ENCODE results near the gene ADARB1.

The ADARB1 gene

DNA sequence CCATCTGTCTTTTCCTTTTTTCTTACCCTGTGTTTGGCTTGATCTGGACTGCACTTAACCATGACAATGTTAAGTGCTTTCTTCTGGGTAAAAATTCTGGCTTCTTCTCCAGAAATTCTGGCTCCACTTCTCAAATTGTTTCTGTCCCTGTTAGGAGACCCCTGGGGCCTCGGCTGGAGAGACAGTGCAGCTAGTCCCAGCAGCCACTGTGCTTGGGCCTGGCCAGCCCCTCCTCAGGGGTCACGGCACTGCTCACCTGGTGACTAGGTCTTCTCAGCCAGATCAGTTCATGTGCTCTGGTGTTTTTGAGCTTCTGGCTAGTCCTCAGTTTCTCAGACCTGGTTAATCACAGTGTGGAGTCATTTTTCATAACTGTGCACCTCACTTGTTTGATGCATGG, 72.4 kb downstream of the ADARB1 start:
- DNase-seq = no peak

DNA sequence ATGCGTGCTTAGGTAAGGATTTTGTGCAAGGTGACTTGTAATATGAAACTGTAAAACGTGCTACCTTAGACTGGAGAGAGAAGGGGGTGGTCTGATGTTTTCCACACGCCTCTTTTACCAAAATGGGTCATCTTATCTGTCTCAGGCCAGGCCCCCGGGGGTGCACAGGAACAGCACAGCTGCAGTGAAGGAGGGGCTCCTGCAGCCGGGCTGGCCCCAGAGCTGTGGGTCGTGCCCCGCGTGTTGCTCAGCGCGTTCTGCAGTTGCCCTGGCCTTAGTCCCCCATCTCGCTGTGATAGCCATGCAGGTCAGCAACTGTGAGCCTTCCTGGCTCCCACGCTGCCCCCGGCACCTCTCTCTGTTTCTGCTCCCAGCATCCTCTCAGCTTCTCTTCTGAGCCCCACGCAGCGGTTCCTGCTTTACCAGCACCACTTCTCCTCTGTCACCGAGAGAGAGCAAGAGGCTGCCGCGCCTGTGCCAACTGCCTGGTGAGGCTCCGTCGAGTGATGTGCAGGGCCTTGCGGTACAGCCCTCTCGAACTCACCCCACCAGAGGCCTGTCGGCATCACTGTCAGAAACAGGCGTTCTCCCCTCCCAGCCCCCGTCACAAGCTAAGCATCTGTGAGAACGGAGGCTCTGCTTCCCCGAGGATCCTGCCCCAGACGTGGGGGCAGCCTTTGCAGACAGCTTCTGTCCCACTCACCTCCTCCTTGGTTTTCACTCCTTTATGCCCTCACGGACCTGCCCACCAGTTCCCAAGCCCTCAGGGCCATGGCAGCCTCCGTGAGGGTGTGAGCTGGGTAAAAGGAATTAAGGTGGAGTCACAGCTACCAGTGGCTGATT, 73.3 kb downstream of the ADARB1 start:
- no peak for DNase-seq

DNA sequence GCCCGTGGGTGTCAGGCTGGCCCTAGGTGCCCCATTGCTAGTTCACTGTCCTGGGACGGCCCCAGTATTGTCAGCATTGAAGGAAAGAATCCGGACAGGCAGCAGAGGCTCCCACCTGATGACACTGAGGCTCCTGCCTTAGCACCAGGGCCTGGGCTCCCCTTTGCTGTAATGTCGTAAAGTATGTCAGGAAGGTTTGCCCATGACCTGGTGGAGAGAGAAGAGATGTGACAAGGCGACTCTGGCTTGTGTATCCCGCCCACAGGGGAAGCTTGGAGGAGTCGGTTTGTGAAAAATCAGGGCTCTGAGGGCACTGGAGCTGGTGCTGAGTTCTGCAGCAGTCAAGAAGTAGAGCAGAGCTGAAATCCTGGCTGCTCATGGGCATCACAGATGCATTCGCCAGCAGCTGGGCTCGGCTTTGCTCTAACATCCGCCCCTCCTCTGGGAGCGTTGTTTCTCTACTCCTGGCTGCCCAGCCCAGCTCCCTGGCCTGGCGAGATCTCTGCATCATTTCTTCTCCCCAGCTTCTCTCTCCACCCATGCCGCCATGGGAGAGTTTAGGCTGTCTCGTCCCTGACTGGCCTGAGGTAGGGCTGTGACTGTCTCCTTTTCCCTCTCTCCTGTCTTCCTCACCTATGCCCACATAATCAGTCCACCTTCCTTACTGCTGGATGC, 74.1 kb downstream of the ADARB1 start:
- DNase-seq = no peak

DNA sequence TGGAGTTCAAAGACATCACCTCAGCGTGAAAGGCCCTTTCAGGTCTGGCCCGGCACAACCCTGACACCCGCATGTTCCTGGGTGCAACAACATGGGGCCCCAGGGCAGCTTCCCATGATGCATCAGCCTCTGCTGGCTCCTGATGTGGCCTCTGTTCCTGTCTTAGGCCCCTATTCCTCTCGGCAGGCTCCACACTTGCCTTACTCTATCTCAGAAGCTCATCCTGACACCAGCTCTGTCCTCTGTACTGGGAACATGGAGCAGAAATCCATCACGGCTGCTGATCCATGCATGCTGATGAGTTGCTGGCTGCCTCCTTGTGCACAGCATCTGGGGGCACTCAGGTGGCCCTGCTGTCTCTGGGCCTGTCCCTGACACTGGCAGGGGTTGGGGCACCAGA, 74.6 kb downstream of the ADARB1 start:
- DNase-seq = no peak

DNA sequence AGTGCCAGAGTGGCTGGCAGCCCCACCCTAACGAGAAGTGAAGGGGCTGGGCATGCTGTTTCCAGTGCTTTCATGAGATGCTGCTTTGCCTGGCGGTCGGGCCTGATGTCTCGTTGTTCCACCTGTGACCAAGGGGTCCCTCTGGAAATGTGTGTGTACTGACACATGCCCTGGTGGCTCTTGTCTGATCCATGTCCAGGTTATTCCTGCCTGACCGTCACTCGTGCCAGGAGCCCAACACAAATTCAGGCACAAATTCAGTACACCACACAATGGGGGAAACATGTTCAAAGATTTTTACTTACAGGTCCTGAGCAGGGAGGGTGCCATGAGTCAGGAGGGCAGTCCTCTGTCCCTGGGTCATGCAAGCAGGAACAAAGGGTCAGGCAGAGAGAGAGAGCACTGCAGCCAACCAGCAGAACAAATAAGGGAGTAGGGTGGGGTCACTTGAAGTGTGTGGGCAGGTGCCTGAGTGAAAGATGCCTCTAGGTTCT, 76.3 kb downstream of the ADARB1 start:
- no peak for DNase-seq

DNA sequence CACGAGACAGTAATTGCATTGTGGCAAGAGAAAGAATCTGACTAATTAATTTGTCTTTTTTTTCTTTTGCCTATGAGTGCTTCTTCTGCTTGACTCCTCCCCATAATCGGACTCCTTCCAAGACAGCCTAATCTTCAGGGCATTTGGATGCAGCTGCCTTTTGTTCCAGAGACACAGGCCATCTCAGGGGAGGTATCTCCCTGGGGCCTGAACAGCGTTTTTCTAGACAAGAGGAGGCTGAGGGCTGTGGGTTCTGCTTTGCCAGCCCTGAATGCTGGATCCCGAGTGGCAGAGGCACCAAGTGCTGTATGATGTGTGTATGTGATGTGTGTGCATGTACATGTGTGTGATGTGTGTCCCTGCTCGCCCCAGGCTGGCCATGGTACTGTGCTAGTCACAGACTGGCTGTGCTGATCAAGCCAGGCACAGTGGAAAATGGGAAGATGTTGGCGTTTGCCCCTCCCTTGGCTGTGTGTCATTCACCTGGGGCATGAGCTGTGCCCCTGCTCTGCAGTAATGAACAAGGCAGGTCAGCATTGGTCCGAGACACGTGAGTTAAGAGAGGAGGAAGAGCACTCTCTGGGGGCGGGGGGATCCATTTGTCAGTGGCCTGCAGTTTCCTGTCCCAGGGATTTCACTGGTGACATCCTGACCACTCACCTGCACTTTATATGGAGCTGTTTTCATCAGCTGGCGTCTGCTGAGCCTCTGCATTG, 77.2 kb downstream of the ADARB1 start:
- no peak for DNase-seq

DNA sequence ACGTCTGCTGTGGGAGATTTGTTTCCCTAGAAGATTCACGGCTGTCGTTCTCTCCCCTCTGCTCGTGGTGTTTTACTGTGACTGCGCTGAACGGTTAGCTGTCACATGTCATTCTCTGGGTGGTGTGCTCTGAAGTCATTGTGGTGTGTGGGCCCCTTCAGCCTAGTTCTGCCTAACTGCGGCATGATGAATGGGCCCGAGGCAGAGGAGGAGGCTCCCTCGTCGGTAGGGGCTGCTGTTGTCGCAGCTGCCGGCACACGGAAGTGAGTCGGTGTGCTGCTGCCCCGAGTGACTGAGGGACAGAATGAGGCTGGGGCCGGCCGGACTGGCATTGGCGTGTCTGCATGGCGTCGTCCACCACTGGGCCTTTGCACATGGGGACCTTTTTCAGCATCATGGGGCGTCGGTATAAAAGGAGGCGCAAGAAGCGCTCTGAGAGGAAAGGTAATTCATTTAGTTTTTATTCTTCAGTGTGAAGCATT, 77.9 kb downstream of the ADARB1 start:
- peak in 3 of 58 donors; percentile 22 to 27 (median 23) for DNase-seq

DNA sequence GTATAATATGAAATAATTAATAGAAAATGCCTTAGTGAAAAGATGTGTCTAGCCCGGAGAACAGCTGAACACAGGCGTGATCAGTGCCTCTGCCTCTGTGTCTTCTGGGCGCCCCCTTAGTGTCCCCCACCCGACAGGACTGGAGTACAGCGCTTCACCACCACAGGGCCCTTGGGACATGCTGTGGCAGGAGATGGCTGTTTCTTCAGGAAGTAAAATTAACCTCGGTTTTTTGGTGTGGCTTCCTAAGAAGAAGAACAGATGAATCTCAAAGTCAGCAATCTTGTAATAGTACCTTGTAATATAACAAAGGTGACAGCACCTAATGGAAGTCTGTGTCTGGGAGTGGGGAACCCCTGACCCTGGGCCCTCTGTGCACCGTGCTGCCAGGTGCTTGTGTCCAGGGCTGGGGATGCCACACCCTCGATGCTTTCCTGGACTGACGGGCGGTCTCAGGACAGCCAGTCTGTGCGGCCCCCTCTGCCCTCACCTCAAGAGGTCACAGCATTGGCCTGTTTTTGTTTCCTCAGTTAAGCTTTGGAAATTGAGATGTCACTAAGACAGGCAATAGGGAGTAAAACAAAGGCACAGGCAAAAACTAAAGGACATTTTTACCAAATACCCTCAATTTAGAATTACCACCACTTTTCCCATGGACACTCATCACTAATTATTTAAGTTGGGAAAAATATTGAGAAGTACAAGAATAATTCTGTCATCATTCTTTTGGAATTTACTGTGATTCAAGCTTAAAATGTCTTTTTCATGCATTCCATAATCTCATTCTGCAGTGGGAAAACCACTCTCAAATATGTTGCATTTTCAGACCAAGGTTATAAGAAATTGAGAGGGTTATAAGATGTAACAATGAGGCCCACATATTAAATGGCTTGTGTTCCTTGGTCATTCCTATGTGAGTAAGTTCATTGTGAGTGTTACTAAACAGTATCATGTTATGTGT, 79.3 kb downstream of the ADARB1 start:
- no peak for DNase-seq

DNA sequence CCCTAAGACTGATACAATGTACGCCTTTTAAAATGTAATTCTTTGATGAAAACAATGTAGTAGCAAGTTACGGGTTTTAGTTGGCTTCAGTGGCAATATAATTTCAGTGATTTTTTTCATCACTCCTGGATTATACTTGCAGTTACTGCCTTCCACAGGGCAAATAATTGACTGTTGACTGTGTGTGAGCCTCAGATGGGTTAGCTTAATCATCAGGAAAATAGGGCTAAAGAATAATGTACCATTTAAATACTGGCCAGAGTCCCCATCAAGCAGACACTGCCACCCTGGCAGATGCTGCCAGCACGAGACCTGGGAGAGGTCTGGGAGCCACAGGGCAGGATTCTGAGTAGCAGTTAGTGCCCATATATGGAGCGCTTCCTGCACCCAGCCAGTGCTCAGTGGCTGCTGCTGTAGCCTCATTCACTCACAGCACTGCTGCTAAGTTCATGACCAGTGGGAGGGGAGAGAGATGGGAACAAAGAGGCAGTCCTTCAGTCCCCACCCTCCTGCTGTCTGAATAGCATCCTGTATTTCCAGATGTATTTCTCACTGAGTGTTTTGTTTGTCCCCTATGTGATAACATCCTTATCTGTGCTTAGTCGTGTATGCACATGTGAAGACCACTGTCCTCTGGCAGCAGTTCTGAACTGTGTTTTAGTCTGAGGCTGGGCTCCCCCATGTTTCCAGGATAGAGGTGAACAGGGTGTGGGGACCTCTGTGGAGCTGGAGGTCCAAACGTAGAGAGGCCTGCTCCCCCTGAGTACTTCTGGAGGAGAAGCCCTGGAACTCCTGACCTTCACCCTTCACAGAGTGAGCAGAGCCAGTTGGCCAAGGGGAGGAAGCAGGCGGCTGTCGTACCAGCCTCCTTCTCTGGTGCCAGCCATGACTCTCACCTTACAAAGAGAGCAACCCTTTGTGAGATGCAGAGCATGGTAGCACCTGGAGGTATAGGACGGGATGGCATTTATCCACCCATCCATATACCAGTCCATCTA, 80.4 kb downstream of the ADARB1 start:
- no peak for DNase-seq

DNA sequence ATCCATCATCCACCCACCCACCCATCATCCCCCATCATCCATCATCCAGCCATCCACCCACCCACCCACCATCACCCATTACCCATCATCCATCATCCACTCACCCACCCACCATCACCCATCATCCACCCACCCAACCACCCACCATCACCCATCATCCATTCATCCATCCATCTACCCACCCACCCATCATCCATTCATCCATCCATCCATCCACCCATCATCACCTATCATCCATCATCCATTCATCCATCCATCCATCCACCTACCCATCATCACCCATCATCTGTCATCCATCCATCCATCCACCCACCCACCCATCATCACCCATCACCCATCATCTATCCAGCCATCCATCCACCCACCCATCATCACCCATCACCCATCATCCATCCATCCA, 81.5 kb downstream of the ADARB1 start:
- no peak for DNase-seq

DNA sequence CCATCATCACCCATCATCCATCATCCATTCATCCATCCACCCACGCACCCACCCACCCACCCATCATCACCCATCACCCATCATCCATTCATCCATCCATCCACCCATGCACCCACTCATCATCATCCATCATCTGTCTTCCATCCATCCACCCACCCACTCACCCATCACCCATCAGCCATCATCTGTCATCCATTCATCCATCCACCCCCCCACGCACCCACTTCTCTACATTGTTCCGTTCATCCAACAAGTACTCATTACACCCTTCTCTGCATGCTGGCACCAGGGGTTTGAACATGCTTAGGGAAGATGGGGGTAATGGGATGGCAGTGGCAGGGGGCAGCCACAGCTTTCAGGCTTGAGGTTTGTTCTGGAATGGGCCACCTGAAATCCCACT, 82.1 kb downstream of the ADARB1 start:
- no peak for DNase-seq

DNA sequence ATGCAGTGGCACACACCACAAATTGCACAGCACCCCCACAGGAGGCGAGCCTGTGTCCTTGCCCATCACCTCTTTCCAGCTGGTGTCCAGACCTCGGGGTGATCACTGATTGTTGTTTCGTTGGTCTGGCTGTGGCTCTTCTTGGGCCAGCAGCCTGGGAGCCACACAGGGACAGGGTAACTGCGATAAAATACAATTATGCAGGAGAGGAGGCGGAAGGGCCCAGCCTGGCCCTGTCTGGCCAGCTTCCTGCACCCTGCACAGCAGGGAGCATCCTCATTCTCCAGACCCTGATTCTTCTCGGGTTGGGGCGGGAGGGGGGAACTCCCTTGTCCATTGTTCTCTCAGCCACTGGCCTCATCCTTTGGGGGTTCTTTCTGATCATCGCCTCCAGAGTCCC, 83.6 kb downstream of the ADARB1 start:
- no peak for DNase-seq

DNA sequence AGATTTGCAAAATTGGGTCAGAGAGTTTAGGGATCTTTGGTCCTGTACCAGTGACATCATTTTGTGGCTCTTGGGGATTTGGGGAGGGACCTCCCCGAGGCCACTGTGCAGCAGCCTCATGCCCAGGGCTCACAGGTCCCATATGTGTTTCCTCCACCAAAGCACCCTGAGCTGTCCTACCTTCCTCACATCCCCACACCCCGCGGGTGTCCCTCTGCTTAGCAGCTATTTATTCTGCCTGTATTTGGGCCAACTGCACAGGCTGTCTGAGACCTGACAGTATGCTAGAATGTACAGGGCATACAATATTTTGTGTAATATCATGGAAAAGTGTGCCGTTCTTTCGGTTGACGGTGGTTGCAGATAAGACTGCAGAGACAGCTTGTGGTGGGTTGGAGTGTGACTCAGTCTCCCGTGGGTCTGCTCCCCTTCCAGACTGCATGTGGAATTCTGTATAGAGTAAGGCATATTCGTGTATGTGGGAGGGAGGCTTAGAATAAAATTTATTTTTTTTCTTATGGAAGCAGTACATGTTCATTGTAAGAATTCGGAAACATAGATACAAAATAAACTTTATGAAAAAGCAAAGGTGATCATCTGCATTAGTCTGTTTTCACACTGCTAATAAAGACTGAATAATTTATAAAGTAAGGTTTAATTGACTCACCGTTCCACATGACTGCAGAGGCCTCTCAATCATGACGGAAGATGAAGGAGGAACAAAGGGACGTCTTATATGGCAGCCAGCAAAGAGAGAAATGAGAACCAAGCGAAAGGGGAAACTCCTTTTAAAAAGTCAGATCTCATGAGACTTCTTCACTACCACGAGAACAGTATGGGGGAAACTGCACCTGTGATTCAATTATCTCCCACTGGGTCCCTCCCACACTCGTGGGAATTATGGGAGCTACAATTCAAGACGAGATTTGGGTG, 84.4 kb downstream of the ADARB1 start:
- DNase-seq = peak in 3 of 58 donors; percentile 23 to 45 (median 37)

DNA sequence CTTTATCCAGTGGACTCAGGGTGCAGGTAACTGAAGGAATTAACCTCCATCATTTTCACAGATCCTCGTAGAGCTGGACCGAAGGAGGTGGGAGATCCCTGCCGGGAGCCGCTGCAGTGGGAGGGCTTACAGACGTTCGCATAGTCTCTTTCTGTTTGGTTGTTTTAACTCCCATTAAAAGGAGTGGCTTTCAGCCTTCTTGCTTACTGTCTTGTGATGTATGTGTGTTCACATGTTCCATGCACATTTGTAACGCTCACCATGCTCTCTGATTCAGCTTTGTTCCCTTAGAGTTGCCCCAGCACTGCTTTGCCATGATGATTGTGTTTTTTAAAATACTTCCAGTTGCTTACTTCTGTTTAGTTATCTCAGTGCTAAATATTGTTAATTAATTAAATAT, 85.8 kb downstream of the ADARB1 start:
- DNase-seq = no peak

DNA sequence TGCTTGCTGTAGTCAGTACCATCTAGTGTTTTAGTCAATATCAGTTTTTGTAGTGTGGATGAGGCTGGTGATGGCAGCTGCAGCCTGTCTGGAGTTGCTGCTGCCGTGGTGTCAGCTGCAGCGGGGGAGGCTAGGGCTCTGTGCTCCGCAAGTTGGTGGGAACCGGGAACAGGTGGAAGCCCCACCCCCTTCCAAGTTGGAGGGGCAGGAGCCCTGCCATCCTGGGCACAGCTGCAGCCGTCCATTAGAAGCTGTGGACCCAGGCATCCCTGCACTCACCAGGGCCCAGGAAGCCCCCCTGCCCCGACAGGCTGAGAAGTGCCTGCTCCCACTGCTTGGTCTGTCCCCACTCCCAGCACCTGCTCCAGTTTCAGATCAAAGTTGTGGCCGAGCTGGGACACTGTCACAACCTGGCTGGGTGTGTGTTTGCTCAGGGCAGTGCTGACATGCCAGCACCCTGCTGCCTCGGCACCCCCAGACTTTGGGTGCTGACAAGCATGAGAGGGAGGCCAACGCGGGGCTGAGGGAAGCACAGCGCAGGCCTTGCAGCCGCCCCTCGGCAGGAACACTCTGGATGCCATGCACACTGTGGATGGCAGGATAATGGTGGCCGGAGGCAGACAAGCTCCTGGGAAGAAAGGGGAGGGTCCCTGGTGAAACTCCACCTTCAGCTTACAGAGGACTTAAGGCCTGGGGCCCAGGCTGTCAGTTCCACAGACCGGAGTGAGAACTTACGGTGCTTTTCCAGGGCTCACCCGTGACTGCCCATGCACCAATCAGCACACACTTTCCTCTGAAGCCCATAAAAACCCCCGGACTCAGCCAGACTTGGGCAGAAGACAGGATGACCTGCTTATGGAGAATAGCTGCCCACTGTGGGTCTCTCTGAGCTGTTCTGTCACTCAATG, 86.9 kb downstream of the ADARB1 start:
- DNase-seq = peak in 1 of 58 donors; percentile 22

DNA sequence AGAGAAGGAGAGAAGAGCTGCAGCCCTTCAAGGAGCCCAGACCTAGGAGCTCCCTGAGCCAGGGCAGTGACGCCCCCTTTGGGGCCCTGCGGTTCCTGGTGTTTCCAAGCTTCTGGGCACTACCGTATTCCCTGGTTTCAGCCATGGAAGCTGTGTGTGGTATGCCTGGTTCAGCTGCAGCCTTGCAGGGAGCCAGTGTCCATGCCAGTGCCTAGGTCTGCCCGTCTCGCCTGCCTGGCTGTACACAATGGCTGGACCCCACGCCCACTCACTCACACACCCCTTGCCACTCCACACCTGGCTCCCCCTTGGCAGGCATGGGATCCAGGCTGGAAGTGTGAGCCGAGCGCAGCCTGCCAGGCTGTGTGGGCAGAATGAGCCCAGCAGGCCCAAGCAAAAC, 87.7 kb downstream of the ADARB1 start:
- no peak for DNase-seq

DNA sequence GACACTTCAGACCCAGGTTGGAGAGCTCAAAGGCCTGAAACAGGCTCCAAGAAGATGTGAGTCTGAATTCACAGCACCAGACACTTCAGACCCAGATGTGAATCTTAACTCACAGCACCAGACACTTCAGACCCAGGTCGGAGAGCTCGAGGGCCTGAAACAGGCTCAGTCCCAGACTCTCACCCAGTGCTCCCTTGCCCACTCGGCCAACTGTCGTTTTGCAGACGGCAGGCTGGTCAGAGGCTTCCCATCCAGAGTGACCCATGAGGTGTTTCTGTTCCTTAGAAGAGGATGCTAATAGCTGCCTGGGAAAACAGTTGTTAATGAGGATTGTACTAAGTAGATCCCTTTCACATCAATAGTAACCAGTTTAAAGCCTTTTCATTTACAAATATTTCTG, 88.4 kb downstream of the ADARB1 start:
- no peak for DNase-seq

Data from anterior cingulate cortex (tissue), 58 donors.